ENCODE measurements around the gene PDYN. TPM values are rescaled to one million over a fixed set of nuclear protein-coding genes. Genes with fewer than 3 reads are reported as not detected.

Gene PDYN
- total RNA-seq, 1 donor from 2014 or later: not detected

DNA sequence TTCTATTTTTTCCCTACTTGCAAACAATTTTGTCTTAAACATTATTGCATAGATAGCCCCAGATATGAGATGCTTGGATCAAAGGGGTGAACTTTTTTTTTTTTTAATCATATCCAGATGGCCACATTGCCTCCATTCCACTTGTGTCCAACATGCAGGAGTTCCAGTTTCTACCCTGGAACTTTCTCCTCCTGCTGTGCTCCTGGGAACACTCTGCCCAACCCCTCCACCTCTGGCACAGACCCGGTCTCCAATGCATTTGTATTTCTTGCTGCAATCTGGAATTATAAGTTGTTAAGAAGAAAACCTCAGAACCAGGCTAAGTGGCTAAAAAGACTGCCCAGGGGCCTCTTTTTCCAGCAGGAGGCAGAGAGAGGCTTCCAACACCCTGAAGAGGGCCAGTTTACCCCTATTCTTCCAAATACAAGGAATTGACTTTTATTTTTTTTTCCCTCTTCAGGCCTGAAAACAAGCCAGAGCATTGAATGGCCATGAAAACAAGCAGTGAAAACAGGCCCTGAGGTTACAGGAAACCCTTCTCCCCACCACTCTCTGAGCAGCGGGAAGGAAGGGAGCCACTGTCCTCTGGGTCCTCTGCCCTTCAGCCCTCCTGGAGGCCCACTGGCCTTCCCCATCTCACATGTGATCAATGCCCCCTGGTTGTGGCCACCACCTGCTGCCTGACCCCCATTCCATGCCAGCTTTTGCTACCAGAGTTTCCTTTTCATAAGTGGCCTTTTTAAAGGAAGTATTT lies 44.3 kb downstream of the PDYN start:
- DNase-seq: no peak

DNA sequence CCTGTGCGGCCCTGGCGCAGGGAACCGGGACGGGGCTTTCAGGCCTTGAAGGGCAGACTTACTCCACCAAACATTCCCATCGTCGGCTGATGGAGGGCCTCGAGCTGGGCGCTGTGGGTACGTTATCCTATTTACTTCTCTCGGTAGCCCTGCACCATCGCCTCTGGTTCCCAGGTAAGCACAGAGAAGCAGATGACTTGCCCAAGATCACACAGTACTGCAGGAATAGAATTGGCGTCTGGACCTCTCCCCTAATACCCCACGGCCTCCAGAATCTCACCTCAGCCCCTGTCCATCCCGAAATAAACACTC lies 46.4 kb downstream of the PDYN start:
- no peak for DNase-seq

DNA sequence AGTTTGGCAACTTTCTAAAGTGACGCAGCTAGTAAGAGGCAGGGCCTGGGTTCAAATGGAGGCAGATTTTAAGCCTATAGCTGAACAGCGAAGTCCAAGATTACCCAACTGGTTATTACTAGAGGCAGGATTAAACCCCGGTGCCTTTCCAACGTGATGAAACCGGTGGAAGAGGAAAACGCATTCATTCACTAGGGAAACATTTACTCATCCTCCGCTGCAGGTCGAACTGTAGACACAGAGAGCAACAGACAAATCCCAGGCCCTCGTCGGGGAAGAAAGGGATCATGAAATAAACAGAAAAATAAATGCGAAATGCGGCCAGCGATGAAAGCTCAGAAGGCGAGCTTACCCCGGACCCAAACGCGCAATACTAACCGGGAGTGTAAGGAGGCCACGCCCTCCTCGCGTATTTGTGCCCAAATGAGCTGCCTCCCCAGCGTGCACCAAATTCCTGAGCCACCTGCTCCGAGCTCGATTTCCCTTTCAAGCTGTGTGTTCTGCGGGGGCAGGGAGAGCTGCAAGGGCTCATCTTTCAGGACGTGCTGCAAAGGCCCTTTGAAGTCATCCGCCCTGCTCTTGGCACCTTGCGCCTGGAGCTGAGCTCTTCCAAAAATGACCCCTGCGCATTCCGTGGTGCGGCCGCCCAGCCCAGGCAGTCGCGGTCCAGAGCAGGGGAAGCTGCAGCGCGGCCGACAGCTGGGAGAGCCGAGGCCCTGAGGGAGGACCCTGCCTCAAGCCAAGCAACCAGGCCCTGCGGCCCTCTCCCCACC lies 46.9 kb downstream of the PDYN start:
- no peak for DNase-seq

DNA sequence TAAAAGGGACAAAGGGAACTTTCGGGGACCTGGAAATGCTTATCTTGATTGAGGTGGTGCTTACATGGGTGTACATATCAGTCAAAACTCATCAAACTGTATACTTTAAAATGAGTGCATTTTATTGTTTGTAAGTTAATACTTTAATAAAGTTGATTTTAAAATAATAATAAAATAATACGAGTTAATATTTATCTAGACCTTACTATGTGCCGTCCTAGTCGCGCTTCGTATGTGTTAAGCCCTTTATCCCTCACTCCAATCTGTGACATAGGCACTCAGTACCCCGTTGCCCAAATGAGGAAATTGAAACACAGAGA lies 47.5 kb downstream of the PDYN start:
- DNase-seq: no peak

DNA sequence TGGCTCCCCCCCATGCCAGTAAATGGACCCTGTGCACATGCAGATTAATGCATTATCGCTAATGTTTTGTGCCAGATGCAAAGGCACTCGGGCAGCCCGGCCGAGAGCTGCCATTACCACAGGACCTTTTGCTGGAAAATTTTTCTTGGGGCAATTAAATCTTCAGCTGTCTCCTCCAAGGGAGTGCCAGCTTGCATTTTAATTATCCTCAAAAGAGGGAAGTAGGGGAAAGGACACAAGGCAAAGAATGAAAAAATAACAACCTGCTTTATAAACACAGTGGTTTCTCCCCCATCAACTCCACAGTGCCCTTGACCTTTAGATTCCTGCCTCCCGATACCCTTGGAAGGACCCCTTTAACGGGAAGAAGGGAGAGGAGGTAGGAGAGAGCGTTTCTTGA lies 48.2 kb downstream of the PDYN start:
- DNase-seq: no peak

DNA sequence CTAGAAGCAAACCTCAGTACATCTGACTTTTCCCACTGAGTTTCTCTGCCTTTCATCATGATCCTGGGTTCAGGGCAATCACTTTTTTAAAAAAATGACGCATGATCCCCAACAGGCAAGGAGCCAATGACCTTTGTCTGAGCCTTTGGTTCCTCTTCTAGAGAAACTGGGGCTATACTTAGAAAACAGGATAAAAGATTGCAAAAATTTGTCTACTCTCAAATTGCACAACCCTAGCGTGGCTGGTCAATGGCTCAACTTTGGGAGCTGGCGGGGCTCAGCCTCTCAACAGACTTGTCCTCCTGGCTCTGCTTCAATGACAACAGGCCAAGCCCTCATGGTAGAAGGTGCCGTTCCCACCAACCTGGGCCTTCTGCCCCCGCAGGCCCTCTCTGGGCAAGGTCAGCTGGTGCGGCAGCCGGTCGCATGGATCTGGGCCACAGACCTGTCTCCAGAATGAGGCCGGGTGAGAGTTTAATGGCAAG lies 48.7 kb downstream of the PDYN start:
- no peak for DNase-seq

DNA sequence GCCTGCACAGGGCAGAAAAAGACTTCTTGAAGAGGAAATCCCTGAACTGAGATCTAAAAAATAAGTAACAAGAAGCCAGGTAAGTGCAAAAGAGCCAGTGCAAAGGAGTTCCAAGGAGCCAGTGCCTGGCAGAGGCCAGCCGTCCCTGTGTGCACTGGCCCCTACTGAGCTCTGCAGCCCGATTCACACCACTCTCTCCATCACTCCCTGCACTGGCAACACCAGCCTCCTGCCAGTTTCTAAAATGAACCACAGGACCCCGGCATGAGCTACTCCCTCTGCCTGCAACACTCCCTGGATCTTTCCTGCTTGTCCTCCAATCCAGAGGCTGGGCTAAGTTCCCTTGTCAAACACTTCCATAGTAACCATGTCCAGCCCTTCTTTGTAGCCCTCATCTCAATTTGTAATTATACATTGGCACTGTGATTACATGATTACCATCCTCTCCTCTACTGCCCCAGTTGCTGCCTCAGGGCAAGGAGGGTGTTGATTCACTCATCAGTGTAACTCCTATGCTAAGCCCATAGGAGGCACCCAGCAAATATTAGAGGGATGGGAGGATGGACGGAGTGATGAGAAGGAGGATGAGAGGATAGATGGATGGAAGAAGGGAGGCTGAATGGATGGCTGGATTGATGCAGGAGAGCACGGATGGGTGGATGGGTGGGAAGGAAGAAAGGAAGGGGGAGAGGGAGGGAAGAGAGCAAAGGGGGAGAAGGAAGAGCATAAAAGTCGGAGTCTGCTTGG lies 49.3 kb downstream of the PDYN start:
- no peak for DNase-seq

DNA sequence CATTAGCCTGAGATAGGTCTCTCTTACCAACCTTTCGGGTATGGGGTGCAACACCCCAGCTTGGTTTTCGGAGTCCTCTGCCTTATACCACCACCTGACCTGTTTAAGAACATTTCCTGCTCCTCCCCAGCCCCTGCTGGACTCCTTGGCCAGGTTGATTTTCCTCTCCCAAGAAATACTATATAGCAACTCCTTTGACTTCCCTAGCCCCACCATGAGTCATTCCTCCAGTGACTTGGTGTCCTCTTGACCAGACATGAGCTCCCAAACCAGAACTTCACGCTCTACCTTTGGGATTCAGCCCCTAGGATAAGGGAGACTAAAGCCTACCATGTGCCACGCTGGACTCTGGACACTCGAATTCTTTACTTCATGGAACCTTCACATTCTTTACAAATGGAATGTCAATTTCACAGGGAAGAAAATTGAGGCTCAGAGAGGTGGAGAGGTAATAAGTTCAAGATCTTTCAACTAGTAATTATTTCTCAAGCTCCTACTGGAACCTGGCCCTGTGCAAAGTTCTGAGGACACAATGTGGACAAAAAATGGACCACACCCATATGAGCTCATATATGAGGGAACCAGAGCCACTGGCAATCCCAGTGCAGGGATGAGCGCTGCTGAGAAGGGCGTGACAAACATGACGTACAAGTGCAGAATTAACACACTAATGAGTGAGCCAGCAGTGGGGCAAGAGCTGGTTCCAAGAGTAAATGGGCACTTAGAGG lies 50.4 kb downstream of the PDYN start:
- DNase-seq: no peak

DNA sequence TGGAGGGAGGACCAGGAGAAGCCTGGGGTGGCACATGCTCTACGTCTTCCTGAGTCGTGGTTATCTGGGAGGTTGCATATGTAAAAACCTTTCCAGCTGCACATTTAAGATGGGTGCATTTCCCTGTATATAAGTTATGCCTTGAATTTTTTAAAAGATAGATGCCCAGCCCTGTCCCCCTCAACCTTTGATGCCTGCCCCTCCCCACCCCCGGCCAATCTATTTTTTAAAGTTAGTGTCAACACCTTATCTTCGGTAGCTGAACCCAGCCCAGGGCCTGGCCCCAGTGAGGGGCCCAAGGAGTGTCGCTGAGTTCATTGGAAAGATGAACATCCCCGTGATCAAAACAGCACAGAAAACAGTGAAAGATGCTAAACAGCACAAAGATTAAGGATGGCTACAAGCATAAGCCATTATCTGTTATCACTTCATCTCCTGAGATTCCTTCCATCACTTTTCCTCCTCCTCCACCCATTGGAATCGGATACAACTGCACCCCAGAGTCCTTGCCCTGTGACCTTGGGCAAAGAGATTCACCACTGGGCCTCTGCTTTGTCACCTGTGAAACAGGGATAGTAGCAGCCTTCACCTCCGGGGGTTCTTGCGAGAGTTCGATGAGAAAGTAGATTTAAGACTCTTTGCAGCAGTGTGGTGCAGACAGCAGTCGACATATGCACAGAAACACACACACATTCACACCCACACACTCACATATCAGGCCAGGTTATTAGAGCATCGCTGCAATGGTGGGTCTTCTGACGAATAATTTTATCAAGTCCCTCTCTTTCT lies 51.2 kb downstream of the PDYN start:
- DNase-seq: no peak

DNA sequence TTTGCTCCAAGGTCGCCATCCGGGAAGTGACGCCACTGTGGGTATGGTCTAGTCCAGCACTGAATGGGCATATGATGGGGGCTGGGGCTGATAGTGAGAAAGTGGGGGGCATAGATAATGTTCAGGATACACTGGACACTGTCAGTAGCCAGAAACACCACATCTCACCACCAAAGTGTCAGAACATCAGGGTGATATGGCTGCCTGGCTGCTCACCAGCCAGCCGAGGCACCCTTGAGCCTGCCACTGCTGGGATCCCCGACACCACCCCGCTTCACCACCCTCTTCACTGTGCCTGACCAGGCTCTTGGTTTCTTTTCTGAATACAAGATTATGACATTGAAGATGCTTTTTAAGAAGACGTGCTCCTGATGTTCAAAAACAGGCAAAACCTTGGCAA lies 51.8 kb downstream of the PDYN start:
- DNase-seq: no peak

DNA sequence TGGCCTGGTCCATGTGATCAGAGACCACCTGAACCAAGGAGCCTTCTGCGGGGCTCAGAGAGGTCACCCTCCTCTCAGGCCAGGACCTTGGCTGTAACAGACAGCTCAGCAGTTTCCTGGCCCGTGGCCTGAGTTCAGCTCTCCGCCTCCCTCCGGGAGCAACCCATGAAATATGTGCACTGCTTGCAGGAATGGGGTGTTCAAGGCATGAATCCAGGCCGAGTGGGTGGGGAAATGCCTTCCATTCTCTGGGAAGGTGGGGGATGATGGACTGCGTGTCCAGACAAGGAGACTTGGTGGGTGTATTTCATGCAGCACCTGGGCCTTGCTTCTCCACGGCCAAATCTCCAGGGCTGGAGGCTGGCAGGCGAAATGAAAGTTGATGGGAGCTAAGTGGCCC lies 52.6 kb downstream of the PDYN start:
- DNase-seq: no peak

DNA sequence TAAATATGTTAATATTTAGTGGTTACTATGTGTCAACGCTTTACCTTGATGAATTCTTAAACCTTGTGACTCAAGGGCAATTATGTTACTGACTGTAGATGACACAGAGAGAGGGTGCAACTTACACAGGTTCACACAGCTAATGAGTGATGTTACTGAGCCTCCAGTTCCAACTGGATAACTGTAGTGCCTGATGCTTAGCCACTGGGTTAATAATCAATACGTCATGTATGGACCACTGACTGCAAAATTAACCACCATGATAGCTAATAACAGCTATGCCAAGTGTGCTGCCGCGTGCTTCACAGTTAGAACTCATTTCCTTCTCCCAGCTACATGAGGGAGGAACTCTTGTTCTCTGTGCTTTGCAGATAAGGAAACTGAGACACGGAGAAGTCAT lies 53.3 kb downstream of the PDYN start:
- DNase-seq: no peak

DNA sequence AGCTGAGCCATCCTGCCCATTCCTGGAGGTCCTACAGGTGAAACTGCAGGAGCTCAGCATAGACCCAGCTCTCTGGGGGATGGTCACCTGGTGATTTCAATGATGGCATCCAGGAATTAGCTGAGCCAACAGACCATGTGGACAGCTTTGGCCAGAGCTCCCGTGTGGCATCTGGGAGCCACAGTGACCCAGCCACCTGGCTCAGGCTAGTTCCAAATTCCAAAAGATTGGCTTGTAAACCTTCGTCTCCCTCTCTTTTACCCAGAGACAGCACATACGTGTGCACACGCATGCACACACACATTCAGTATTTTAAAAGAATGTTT lies 54.6 kb downstream of the PDYN start:
- no peak for DNase-seq

DNA sequence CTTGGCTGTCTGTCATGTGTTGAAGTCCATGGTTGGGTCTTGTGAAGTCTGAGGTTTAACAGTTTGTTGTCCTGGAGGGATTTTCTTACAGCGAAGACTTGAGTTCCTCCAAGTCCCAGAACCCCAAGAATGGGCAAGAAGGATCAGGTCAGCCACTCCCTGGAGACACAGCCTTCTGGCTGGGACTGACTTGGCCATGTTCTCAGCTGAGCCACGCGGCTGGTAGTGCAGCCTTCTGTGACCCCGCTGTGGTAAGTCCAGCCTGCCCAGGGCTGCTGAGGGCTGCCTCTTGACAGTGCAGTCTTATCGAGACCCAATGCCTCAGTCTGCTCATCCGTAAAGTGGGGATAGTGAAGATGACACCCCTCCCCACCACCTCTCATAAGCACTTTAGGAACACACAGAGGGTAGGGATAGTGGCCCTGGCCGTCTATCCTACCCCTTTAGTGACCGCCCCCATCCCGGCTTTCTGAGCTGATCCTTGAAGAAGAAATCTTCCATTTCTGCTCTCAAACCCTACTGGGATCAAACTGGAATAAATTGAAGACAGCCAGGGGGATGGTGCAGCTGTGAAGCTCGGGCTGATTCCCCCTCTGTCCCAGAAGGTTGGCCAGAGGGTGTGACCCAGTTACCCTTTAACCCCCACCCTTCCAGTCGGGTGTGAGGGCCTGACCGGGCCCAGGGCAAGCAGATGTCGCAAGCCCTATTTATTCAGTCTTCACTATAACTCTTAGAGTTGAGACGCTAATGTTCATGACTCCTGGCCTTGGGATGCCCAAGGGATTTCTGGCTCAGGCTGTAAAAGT lies 55.2 kb downstream of the PDYN start:
- no peak for DNase-seq

DNA sequence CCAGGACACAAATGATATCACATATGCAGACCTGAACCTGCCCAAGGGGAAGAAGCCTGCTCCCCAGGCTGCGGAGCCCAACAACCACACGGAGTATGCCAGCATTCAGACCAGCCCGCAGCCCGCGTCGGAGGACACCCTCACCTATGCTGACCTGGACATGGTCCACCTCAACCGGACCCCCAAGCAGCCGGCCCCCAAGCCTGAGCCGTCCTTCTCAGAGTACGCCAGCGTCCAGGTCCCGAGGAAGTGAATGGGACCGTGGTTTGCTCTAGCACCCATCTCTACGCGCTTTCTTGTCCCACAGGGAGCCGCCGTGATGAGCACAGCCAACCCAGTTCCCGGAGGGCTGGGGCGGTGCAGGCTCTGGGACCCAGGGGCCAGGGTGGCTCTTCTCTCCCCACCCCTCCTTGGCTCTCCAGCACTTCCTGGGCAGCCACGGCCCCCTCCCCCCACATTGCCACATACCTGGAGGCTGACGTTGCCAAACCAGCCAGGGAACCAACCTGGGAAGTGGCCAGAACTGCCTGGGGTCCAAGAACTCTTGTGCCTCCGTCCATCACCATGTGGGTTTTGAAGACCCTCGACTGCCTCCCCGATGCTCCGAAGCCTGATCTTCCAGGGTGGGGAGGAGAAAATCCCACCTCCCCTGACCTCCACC lies 56.4 kb downstream of the PDYN start:
- no peak for DNase-seq

DNA sequence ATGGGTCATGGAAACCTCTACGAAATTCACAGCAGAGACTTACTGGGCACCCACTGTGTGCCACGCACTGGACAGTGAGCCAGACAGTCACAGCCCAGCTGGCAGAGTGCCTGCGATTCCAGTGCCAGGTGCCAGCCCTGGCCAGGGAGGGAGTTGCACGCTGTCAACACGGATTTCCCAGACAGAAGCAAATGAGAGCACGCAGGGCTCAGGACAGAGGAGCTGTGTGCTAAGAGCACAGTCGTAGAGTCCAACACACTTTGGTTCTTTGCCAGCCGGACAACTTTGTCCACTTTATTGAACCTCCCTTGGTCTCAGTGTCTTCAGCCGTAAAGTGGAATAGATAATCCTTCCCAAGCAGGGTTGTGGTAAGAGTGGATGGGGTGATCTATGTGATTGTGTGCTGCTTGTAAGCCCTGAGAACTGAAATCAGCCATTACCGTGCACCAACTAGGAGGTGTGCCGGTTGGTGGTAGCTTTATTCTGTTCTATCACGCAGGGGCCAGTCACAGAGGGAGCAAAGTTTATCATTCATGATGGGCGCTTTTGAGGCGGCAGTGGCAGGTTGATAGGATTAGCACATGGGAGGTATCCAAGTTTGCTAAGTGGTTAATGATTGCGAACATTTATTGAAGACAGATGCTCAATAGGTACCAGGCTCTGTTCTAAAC lies 58.0 kb downstream of the PDYN start:
- no peak for DNase-seq

DNA sequence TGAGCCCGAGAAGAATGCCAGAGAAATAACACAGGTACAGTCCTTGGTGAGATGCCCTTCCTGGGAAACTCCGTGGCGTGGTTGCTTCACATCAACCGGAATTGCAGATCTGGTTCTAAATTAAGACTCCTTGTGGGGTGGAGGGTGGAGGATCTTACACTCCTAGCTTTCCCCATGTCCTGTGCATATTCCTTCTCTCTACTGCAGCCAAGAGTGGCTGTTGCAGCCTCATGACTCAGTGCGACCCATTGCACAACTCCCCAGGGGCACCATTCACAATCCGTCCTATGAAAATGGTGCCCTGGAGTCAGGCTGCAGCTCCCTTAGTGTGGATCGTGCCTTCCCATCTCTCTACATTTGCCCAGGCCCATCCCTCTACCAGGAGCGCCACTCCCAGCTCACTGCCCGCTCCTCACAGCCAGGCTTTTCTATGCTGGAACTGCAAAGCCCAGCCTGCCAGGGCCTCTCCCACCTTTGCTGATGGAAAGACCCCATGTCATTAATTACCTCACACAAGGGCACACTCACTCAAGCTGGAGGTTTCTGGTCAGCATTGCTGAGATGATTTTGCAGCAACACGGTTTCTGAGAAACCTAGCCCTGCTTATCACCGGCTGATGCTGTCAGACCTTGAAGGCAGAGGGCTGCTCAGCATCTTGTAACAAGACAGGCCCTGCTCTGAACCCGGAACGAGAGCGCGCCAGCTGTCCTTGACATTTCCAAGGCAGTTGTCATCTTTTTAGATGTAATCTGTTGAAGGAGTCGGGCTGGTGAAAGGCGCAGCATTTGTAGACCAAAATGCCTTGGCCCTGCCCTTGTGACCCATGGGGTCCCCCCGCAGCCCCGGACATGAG lies 58.9 kb downstream of the PDYN start:
- DNase-seq: no peak

DNA sequence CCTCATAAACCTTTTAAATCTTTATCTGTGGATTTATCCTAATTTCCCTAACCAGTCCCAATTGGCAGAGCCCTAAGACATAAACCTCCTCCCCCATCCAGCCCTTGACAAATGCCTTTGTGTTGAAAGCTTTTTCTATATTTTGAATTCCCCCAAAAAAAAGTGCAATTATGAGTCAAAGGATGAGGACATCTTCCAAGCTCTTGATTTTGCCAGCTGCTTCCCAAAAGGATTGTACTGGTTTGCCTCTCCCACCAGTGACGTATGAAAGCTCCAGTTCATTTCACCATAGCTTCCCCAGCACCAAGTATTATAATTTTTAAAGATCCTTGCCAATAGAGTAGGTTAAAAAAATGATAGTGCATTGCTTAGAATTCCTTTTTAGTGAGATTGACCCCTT lies 59.7 kb downstream of the PDYN start:
- DNase-seq: no peak

DNA sequence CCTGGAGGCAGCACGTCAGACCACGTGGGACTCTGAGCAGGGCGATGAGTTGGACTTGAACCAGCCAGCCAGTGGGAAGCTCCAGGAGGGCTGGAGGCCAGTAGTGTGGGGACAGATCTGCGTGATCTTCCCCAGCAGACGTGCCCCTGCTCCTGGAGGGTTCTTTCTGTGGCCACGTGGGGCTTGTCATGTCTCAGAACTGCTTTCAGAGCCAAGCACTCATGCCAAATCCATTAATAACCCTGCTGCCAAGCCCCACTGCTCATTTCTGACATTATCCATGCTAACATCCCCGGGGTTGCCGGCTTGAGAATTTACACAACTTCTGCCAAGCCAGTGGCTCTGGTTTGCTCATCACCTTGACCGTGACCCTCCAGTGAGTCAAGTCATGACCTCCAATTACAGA lies 60.4 kb downstream of the PDYN start:
- no peak for DNase-seq
